H1 (cell line): ENCODE data around the gene CPT2. TPM values are rescaled to one million over a fixed set of nuclear protein-coding genes. Genes with fewer than 3 reads are reported as not detected.

Experiments used
- BCL11A ChIP-seq, 2 experiments: IDR thresholded peaks; one replicate each; pipeline ENCODE4 v1.6.1; 2011; ENCODE audit warnings: low read depth in 2 of 2, low read length in 2 of 2, mild to moderate bottlenecking in 2 of 2
- CHD7 ChIP-seq: fragments of 300-600 bp; sonication (generic); IDR thresholded peaks from 2 replicates; pipeline ENCODE4 v1.7.1; 2012; ENCODE audit warnings: low read length, moderate library complexity, mild to moderate bottlenecking, inconsistent platforms; ENCODE audit not compliant: insufficient replicate concordance
- JUN ChIP-seq: IDR thresholded peaks from 2 replicates; pipeline ENCODE4 v1.6.1; 2011; ENCODE audit warnings: low read depth, mild to moderate bottlenecking, improper control_type of control experiment, low read length
- KDM1A ChIP-seq: fragments of 200-600, 300-600 bp; sonication (generic); IDR thresholded peaks from 2 replicates; pipeline ENCODE4 v1.7.1; 2016; ENCODE audit warnings: mild to moderate bottlenecking, low read length, borderline replicate concordance
- NANOG ChIP-seq: IDR thresholded peaks from 2 replicates; pipeline ENCODE4 v1.6.1; 2011; ENCODE audit warnings: low read length, low read depth, mild to moderate bottlenecking, inconsistent platforms; ENCODE audit not compliant: insufficient read depth, poor library complexity, severe bottlenecking
- polyA plus RNA-seq, 7 experiments: library from polyadenylated mRNA; depleted of rRNA in 3 of 7; stranded (reverse) in 5 of 7; unstranded in 2 of 7; fragments of >200 nt in 5 of 7; fragments of 200-250 nt in 2 of 7; gene quantifications; 1 replicate in 5 of 7; 2 replicates in 1 of 7; 4 replicates in 1 of 7; pipeline versions ENCODE4 v1.2.1 to v1.2.3, GENCODE V29; 2011 to 2013; ENCODE audit warnings: missing spikeins in 2 of 7, mixed read lengths in 2 of 7
- total RNA-seq: library from RNA; stranded (reverse); fragmentation: NEBNext Ultra II Directional; extraction: Animal tissue kit (Norgen Biotek cat#: 25700); gene quantifications from 2 replicates; pipeline ENCODE4 v1.2.1, GENCODE V29; 2021

Gene CPT2
- total and polyA plus RNA-seq, 2 of the 8 experiments (the other 6 are each of a cell fraction or from before 2014, with no cell fraction given), result 23.9 to 25.5 TPM

DNA sequence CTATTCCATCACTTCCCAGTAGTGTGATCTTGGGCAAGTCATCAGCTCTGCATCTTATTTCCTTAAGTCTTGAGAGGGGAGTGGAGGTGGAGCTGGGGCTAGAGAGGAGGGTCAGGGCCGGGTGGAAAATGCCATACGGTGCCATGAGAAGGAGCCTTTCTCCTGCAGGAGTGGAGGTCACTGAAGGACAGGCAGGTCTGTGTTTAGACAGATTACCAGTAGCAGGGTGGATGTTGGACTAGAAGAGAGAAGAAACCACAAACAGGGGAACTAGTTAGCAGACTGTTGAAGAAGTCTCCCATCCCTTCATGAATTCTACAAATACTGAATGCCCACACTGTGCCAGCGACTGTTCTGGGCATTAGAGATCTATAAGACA is 13.9 kb upstream of the CPT2 start (continued):
- TF ChIP-seq CHD7, result no peak
- TF ChIP-seq JUN, result no peak
- no peak for TF ChIP-seq NANOG
- no peak for TF ChIP-seq BCL11A (IDR thresholded peaks at IDR 0.05; ENCODE audit: low read depth in 2 of 2, low read length in 2 of 2)
- TF ChIP-seq KDM1A, result no peak
- TF ChIP-seq, all 59 proteins: peak for 0
